ENCODE data around the gene NF1. TPM values are rescaled to one million over a fixed set of nuclear protein-coding genes. Genes with fewer than 3 reads are reported as not detected.
A peak's percentile ranks its signal among the peaks of the same experiment; 100 is the strongest.
"Not testable (repeated sequence)": the region's sequence is repeated elsewhere in the genome, so short reads cannot be mapped to it uniquely, and the experiment has no call there.

NF1 gene
- total RNA-seq, 1 experiment from 2014 or later = 15.1 TPM

GRCh38 chr17:31074772-31075555, 19.8 kb upstream of the NF1 start:
- no peak for DNase-seq (ENCODE audit: low spot score)
- in situ Hi-C loops (cut with HindIII; ENCODE audit: low sequenced_read_pairs) = no loop called here

- in situ Hi-C loops (cut with HindIII; ENCODE audit: low sequenced_read_pairs) = no loop called here
Observed at GRCh38 chr17:31078290-31078689, 16.5 kb upstream of the NF1 start.

GRCh38 chr17:31079731-31080130, 15.0 kb upstream of the NF1 start:
- DNase-seq (ENCODE audit: low spot score) = no peak
- in situ Hi-C loops (cut with HindIII; ENCODE audit: low sequenced_read_pairs) = no loop called here

More at GRCh38 chr17:31078290-31078689, 16.5 kb upstream of the NF1 start:
- DNase-seq (ENCODE audit: low spot score) = peak; percentile 71

- DNase-seq (ENCODE audit: low spot score) = no peak
- in situ Hi-C loops (cut with HindIII; ENCODE audit: low sequenced_read_pairs) = no loop called here
Observed at GRCh38 chr17:31085563-31085962, 9.2 kb upstream of the NF1 start.

DNA sequence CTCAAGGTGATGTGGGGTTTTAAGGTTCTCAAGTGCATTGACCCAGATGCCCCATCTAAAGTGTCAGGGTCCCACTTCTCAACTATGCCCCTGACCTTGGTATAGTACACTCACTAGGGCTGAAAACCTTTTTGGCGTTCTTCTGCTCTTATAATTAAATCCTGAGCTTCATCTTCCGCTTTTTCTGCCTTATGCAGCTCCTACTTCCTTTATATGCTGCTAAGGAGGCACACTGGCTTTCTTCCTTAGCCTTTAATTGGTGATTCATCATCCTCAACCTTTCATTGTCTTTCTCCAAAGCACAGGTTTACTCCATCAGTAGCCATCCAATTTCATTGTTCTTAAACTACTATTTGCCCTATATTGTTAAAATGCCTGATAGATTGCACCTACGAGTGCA, 5.3 kb upstream of the NF1 start:
- DNase-seq (ENCODE audit: low spot score) = no peak
- in situ Hi-C loops (cut with HindIII; ENCODE audit: low sequenced_read_pairs) = no loop called here

DNA sequence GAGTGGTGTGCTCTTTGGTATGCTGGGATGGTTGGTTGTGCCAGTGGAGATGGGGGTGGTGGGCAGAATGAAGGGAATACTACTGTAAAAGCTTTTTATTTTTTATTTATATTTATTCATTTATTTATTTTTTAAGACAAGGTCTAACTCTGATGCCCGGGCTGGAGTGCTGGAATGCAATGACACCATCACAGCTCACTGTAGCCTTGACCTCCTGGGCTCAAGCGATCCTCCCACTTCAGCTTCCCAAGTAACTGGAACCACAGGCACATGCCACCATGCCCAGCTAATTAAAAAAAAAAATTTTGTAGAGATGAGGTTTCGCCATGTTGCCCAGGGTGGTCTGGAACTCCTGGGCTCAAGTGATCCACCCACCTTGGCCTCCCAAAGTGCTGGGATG, 4.1 kb upstream of the NF1 start:
- DNase-seq (ENCODE audit: low spot score); in situ Hi-C loops (cut with HindIII; ENCODE audit: low sequenced_read_pairs): not testable (repeated sequence)

GRCh38 chr17:31092475-31093064, 2.2 kb upstream of the NF1 start:
- no peak for DNase-seq (ENCODE audit: low spot score)
- in situ Hi-C loops (cut with HindIII; ENCODE audit: low sequenced_read_pairs) = no loop called here

- DNase-seq (ENCODE audit: low spot score) = peak; percentile 16
- in situ Hi-C loops (cut with HindIII; ENCODE audit: low sequenced_read_pairs) = no loop called here
Observed at GRCh38 chr17:31093866-31094599, 744 bp upstream of the NF1 start.

DNA sequence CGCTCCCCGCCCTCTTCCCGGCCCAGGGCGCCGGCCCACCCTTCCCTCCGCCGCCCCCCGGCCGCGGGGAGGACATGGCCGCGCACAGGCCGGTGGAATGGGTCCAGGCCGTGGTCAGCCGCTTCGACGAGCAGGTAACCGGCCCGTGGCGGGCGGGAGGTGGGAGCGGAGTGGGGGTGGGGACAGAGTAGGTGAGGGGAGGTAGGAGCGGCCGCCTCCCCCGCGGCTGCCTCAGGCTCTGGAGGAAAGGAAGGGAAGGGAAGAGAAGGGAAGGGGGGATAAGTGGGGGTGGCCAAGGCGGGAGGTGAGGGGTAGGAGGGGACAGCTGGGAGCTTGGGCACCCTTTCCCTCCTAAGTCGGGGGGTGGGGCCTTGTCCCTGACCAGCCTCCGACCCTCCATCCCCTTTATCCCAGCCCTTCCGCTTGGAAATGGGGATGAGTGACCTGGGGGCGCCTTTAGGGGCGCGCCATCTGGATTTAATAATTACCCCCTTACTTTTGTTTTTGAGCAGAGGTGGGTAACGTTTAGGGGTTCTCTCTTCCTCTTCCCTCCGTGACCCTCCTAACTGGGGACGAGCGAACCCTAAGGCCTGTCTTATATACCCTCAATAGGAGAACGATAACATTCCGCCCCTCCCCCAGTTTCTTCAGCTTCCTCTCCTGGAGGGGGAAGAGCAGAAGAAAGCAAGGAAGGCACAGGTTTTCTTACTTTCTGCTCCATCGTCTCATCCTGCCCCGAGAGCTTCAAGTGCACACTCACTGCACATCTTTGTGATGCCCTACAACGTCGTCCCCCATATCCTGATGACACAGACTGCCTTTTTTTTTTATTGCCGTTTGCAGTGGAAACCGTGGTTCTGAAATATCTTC, 694 bp downstream of the NF1 start:
- peak; percentile 66 for DNase-seq (ENCODE audit: low spot score)
- in situ Hi-C loops (cut with HindIII; ENCODE audit: low sequenced_read_pairs) = no loop called here

DNA sequence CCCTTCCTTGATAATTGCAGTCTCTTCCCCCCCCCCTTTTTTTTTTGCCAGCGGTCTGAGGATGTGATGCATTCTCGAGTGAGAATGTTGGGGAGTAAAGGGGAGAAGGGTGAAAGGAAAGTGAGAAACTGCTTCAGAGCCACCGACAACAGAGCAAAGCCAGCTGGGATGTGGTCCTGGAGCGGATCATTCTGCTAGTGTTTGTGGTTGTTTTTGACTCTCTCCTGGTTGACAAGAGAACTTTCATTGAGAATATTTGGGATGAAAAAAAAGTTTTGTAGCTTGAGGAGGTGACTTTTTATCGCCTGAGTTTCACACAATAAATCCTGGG, 1.3 kb downstream of the NF1 start:
- in situ Hi-C loops (cut with HindIII; ENCODE audit: low sequenced_read_pairs) = no loop called here
- DNase-seq (ENCODE audit: low spot score) = peak; percentile 54

GRCh38 chr17:31099016-31099415, 4.2 kb downstream of the NF1 start:
- no peak for DNase-seq (ENCODE audit: low spot score)
- in situ Hi-C loops (cut with HindIII; ENCODE audit: low sequenced_read_pairs) = no loop called here

- DNase-seq (ENCODE audit: low spot score) = no peak
- in situ Hi-C loops (cut with HindIII; ENCODE audit: low sequenced_read_pairs) = no loop called here
Observed at GRCh38 chr17:31100840-31101459, 6.2 kb downstream of the NF1 start.

DNA sequence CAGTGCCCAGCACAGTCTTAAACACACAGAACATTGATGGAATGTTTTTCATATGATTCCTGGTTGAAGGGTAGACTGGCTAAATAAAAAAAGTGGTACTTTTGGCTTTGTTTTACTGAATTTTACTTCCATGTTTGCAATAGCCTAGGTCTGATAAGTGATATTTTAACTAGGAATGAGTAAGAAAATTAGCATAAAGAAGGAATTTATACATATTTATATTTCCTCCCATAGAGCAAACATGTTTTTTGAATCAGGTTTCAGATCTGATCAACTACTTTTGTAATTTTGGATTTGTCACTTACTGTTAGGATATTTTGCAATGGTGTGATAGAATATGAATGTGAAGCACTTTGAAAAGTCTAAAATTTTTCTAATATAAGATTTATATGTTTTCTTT, 7.2 kb downstream of the NF1 start:
- in situ Hi-C loops (cut with HindIII; ENCODE audit: low sequenced_read_pairs) = no loop called here
- DNase-seq (ENCODE audit: low spot score) = no peak

DNA sequence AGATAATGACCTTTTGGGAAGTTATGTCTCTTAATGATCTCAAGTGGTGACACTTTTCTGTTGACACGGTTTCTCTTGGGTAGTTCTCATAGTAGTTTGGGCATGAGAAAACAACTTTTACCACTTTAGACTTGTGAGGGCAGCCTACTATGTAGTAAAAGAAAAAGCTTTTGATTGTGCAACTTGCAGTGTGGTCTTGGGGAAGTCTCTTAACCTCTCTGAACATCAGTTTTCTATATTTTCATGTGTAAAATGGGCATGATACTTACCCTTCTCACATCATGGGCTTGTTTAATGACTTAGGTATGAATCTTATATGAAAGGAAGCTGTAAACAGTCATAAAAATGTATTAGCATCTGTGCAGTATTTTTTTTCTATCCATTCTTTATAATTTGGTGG, 11.2 kb downstream of the NF1 start:
- DNase-seq (ENCODE audit: low spot score) = no peak
- in situ Hi-C loops (cut with HindIII; ENCODE audit: low sequenced_read_pairs) = no loop called here

- DNase-seq (ENCODE audit: low spot score) = no peak
- in situ Hi-C loops (cut with HindIII; ENCODE audit: low sequenced_read_pairs) = no loop called here
Observed at GRCh38 chr17:31111183-31111582, 16.4 kb downstream of the NF1 start.

DNA sequence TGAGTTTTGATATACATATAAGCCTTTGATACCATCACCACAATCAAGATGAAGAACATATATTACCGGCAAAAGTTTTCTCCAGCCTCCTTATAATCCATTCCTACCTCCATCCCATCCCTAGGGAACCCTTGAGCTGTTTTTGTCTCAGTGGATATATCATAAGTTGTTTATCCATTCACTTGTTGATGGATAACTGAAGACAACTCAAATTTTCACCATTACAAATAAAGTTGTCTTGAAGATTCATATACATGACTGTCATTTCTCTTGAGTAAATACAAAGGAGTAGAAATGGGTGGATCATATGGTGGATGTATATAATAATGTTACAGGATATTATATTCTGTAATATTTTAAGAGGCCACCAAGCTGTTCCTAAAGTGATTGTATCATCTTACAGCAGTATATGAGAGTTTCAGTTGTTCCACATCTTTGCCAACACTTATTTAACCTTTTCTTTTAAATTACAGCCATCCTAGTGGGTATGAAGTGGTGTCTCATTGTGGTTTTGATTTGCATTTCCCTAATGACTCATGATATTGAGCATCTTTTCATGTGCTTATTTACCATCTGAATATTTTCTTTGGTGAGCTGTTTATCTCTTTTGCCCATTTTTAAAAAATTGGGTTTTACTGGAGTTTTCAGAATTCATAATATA, 17.4 kb downstream of the NF1 start:
- no peak for DNase-seq (ENCODE audit: low spot score)

GRCh38 chr17:31113368-31113767, 18.6 kb downstream of the NF1 start:
- in situ Hi-C loops (cut with HindIII; ENCODE audit: low sequenced_read_pairs); DNase-seq (ENCODE audit: low spot score): not testable (repeated sequence)

More for the DNA sequence above, 17.4 kb downstream of the NF1 start:
- in situ Hi-C loops (cut with HindIII; ENCODE audit: low sequenced_read_pairs) = no loop called here

DNA sequence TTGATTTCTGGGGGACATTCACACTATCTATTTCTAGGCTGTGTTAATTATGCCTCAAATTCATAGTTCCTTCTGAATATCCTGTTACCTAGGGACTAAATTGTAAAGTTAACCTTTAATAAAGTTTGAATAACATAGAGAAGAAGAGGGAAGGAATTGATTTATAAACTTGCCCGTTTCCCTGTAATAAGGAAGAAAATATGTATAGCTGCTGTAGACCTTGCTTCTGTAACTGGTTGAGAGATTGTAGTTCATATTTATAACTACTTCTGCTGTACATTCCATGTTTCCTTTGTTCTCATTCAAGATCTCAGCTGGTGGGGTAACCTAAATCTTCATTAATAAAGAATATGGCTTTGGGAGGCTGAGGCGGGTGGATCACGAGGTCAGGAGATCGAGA, 19.2 kb downstream of the NF1 start:
- in situ Hi-C loops (cut with HindIII; ENCODE audit: low sequenced_read_pairs) = no loop called here
- DNase-seq (ENCODE audit: low spot score) = no peak
